GM21528 (cell line): ENCODE data around the gene CACNG1.

Experiments
- ATAC-seq: cut with Tn5 transposase; IDR thresholded peaks from one replicate; pipeline ENCODE4 v1.9.1; 2021; ENCODE audit warnings: mild to moderate bottlenecking, moderate library complexity; ENCODE audit not compliant: unreplicated experiment, low FRiP score

The CACNG1 gene, protein sequence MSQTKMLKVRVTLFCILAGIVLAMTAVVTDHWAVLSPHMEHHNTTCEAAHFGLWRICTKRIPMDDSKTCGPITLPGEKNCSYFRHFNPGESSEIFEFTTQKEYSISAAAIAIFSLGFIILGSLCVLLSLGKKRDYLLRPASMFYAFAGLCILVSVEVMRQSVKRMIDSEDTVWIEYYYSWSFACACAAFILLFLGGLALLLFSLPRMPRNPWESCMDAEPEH

DNA sequence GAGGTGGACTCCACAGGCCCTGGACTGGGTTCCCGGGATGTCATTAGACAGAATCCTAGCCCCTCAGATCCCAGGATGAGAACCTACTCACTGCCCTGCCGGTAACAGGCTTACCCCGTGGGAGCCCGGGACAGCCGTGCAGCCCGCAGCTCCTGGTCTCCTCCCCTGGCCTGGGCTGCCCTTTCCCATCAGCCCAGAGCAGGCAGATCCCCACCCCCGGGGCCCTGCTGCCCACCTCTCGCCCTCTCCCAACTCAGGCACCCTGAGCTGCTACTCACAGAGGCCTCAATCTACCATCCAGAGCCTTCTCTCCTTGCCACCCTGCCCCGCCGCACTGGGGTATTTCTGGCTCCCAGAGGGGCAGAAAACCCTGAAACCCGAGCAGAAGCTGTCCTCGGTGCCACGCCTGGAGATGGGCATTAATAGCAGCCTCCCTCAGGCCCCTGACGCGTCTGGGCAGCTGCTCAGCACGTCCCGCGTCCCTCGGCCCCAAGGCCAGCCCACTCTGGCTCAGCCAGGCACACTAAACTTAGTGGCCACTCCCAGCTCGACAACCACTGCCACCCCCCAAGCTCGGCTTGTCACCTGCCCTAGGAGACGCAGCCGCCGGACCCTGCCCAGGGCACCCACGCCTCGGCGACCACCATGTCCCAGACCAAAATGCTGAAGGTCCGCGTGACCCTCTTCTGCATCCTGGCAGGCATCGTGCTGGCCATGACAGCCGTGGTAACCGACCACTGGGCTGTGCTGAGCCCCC lies at the start of gene CACNG1:
CACNG1 (plus strand) TSS at position 539 of the 757 bp plus-strand sequence; CDS start at position 646, 107 bp downstream.
- no peak for ATAC-seq

DNA sequence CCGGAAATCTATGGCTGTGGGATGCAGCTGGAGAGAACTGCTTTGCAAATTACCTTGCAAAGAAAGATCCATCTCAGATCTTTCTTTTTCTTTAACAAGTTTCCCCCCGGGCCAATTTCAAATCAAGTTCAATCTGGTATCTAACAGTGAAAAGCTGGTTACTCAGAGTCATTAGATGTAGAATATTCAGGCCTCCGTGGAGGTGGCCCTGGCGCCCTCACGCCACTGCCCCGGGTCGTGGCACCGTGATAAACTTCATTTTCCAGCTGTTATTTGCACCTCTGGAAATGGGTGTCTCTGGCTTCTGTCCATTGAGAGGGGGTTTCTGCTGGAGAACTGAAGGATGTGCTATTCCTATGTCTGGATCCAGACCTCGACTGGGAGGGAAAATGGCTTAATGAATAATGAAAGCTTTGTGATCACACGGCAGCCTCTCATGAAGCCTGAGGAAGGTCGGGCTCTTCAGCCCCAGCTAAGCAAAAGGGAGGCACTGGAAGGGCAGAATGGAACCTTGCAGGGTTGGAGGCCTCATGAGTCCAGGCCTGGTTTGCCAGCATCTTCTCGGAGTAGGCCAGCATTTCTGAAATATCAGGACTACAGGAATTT lies 49.3 kb upstream of the CACNG1 start:
- no peak for ATAC-seq

DNA sequence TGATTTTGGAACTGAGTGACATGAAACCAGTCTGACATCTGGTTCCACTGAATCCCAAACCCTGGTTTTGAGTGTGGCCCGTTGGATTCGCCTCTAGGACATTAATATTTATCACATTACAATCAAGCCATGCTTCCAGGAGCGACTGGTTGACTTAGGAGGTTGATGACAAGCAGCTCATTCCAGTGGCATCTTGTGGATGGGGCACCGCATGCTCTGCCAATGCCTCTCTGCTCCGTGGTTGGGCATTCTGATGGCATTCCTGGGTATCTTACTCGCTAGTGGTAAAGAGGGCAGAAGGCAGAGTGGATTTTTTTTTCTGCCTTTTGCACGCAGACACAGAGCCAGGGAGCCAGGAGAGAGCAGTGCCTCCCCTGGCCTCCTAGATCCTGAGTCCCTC lies 48.4 kb upstream of the CACNG1 start:
- ATAC-seq = no peak

DNA sequence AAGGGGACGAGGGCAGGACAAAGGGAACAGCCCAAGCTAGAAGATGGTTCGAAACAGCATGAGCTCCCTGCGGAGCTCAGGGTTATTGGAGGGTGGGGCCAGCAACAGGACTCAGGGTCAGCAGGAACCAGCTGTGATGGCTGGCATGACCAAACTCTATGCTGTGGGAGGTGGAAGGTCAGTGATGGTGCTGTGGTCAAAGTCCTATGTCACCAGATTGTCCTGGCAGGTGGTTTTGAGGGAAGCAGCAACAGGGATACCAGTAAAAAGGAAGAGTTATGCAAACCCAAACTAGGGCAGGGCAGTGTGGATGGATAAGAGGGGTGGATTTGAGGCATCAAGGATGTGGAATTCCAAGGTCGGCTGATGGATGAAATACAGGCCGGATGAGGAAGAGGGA lies 47.4 kb upstream of the CACNG1 start:
- no peak for ATAC-seq

DNA sequence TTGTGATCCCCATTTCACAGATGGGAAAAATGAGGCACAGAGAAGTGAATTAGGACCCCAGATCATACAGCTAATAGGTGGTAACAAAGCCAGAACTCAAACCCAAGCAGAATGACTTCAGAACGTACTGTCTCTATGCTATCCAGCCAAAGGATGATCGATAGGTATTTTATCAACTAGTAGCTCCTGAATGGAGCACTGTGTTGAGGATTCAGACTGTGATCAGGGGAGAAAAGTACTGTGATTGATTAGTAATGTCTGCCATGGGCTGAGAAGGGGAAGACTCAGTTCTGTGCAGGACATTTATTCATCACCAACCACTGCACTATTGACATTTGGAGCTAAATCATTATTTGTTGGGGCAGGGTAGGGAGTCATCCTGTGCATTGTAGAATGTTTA lies 41.1 kb upstream of the CACNG1 start:
- ATAC-seq = no peak

DNA sequence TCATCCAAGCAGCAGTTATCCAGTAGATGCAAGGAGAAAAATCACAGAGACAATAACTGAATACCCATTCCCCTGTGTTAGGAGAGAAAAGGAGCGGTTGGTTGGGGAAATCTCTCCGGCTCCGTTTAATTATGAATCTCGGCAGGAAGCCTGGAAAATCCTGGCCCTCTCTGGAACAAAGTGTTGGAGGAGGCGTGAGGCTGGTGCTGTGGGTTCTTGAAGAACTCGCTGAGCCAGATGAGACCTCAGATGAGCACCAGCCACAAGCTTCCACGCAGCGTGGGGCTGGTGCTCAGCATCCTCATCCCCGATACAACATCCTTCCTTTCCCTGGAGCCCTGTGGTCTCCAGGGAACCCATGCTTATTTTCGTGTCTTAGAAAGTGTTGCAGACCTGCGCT lies 40.2 kb upstream of the CACNG1 start:
- ATAC-seq = no peak

DNA sequence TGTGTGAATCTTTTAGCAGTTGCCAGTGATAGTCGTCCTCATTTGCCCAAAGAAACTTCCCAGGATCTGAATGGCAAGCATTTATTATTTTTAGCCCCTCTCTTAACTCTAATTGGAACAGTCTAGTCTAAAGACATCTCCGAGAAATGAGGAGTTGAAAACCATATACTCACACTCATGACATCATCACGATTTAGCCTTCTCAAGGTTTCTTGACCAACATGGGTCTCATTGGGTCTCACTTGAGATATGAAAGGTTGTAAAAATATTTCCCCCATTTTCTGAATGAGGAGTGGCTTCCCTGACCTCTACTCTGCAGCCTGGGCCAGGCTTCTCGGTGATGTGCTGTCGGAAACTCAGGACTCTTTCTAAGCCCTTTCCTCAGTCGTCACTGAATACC lies 37.1 kb upstream of the CACNG1 start:
- no peak for ATAC-seq

DNA sequence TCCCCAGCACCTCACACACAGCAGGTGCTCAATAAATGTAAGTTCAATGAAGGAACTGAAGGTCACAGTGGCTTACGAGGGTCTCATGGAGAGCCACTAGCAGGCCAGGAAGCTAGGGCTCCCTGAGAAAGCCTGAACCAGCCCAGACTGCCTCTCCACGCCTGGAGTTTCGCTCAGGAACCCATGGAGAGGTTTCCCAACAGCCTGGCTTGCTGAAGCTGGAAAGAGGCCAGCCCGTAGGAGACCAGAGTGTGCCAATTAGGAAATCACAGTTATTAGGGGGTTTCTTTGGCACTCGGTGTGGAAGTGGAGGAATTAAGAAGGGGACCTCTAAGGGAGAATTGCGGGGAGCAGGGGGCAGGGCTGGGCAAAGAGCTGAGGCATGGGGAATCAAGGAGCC lies 36.3 kb upstream of the CACNG1 start:
- no peak for ATAC-seq

DNA sequence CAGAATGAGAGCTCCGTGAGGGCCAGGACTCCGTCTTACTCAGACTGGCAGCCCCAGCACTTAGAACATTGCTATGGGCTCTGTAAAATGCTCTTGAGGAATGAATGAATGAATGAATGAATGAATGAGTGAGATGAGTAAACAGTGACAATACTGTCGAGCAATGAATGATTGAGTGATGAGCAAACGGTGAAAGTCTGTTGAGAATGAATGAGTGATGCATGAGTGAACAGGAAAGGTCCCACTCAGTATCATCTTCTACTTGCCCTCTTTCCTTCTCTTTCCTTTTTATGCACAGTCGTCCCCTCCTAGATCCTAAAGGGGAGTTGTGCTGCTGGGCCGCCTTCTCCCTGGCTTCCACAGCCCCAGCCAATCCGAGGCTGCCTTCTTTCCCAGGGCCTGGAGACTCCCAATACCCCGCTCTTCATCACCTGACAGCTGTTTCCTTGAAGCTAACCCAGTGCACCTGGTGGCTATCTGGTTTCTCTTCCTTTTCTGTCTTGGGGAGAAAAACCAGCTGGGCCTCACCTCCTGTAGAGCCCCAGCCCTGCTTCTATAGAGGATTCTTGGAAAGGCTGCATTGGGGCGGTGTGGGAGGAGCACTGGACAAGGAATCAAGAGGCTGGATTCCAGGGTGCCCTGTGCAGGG lies 32.7 kb upstream of the CACNG1 start:
- ATAC-seq = peak; percentile 66

DNA sequence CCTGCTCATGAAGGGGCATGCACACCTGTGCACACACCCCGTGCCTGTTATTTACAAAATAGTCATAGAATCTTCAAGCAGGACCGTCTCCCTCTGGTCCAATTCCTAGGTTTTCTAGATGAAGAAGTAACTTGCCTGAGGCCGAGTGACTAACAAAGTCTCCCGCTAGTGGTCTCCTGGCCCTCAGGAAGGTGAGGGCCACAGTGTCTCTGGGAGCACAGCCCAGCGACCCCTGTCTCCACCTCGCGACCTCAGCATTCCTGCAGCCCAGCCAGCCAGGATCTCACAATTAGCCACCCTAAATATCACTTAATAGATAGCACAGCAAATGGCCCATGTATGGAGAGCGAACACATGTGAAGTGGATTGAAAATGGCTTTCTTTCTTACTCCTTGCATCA lies 30.5 kb upstream of the CACNG1 start:
- no peak for ATAC-seq

DNA sequence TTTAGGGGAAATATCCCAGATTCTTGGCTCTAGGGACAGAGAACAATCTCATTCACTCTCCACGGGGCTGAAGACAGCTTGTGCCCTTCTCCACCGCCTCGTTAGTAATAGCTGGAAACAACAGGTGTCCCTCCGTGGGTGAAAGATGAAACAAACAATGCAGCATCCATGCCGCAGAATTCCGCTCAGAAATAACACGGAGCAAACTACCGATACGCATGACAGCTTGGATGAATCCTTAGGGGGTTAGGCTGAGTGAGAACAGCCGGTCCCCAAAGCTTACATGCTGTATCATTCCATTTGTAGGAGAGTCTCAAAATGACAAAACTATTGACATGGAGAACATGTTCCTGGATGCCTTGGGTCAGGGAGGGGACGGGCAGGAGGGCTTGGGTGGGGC lies 29.4 kb upstream of the CACNG1 start:
- no peak for ATAC-seq

DNA sequence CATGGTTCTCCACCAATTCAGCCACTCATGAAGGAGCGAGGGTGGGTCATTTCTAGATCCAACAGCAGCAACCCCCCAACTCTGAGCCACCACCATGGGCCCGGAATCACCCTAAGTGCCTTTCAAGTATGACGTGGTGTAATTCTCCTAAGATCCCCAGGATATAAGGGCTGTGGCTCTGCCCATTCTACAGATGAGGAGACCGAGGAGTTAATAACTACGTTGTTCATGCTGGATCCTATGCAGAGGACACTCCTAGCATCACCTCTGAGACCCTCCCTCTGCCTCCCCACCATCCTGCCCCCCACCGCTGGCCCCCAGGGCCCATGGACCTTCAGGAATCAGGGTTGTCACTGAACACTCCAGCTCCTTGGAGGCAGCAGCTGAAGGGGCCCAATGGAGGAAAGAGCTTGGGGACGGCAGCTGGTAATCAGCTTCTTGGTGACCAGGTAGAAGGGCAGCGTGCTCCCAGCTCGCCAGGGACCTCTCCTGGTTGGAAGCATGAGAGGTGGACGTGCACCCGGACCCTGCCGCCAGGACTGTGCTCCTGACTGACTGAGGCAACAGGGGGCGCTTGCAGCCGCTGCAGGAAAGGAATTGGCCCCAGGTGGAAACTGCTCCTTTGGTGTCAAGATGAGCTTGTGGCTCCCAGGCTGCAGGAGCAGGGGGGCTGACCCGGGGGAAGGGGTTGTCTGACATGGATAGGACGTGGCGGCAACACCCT lies 28.2 kb upstream of the CACNG1 start:
- no peak for ATAC-seq

DNA sequence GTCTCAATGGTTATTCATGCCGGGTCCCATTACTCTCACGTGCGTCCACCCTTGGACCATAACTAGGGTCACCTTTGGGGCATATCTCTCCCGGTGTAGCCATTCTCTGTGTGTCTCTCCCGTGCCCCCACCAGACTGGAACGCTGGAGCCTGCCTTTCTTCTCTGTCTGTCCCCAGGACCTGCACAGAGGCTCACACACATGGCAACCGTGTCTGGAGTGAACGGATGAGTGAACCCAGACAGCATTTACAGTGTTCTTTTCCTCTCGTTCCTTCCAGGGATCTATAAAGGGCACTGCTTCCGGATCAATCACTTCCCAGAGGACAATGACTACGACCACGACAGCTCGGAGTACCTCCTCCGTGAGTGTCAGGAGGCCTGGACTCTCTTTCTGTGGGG lies 26.4 kb upstream of the CACNG1 start:
- no peak for ATAC-seq

DNA sequence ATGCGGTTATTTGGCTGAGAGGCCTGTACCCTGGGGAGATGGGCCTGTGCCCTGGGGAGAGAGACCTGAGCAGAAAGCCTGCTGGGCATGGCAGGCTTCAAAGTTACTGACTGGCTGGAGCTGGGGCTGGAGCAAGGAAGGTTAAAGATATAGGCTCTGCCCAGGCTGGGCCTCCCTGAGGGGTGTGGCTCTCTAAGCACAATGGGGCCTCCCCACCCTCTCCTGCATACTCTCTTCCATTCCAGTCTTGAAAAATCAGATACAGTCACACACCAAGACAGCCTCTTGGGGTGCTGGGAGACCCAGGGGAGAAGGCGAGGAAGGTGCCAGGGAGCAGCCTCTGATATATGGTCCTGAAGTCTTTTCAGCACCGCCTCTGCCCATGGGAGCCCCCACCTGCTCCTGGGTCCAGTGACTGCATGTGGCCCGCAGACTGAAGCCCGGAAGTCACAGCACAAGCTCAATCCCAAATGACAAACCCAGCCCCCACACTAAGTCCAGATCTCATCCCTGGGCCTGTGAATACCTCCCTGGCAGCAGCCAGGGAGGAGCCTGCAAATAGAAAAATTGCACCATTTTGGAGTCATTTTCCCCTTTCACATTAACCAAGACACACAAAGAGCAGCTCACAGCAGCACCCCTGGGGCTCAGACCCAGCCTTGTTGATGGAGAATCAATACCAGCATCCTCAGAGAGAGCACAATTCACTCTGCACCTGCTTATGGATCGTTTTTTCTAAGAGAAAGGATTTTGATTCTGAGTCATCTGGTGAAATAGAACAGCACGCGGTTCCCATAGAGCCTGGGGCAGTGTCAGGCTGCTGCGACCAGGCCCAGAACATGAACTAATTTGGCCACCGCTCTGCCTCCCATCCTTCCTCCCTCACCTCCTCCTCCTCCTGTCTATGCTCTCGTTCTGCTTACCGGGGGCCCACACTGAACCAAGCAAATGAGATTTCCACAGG lies 25.6 kb upstream of the CACNG1 start:
- ATAC-seq = no peak

DNA sequence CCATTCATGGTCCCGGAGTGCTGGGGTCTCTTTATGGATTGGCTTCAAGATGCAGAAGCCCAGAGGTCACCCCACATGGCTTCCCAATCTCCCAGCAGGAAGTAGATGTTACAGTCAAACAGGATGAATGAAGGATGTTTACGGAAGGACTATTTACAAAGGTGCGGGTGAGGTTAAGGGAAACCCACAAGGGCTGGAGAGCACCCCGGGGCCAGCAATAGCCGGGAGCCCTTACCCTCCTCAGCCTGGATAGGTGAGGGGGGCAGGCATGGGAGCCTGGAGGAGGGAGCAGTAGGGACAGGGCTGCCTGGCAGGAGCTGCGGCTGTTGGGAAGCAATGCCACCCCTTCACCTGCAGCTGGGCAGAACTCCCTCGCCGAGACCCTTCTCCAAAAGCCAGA lies 24.5 kb upstream of the CACNG1 start:
- ATAC-seq = no peak

DNA sequence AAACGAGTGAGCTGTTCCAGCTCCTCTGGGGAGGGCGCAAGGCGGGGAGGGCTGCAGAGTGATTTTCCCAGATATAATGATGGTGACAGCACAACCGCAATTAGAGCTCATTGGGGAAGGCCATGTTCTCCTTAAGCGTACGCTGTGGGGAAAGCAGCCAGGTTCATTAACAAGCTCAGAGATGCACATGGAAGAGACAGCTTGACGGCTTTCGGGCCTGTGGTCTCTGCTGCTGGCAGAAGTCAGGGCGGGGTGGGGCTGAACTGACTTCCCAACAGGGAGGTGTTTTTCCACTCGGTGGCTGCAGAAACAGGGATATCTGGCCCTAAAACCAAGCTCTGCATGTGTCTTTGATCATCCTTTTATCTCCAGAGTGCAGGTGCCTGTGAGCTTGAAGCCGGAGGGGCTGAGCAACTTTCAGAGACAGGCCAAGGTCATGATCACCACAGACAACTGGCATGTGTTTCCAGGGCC lies 24.0 kb upstream of the CACNG1 start:
- ATAC-seq = no peak

DNA sequence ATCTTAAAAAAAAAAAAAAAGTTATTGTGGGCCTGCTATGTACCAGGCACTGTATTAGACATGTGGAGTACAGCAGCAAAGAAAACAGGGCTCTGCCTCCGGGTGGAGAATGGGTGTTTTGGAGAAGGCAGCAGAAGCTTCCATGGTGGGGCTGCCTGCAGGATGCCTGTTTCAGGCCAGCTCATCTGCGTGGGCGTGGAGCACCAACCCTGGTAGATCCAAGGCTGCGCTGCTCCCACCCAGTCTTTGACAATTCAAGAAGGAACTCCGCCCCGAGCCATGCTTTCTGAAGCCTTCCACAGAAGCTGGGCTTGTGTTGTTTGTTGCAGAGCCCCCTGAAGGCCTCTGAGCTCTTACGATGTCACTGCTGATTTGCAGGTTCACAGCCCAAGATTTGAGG lies 23.2 kb upstream of the CACNG1 start:
- ATAC-seq = no peak

DNA sequence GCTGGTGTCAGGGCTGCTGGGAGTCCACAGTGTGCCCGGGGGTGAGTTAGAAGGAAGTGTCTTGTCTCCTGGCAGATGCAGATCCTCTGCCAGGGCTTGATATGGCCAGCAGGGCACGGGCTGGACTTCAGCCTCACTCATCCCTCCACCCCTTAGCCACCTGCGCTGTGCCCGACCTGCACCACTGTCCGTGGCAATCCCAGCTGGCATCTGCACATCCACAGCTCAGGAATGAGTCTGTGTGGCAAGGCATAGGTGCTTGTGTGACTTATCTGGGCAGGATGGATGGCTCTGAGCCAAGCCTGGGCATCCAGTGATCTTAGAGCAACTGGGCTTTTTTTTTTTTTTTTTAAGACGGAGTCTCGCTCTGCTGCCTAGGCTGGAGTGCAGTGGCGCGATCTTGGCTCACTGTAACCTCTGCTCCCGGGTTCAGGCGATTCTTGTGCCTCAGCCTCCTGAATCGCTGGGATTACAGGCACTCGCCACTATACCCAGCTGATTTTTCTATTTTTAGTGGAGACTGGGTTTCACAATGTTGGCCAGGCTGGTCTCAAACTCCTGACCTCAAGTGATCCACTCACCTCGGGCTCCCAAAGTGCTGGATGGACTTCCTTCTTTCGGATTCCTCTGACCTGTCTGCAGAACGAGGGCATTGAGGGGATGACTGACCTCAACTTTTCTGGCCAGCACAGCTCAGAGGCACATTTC lies 22.5 kb upstream of the CACNG1 start:
- no peak for ATAC-seq

DNA sequence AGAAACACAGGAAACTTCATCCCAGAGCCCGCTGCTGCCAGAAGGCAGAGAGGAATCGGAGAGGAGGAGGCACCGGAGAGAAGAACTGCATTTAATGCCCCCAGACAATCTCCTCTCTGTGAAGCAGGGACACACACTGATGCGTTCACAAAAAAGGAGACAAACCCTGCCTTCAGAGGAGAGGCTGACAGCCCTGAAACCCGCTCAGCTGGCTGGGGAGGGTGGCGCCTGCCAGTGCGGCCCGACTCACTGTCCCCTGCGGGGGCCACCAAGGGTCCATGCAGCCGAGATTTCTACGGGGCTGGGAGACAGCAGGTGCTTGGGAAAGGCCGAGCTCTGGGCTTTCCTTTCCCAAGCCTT lies 21.9 kb upstream of the CACNG1 start:
- ATAC-seq = no peak
